ENCODE data around the gene EGFR. TPM values are rescaled to one million over a fixed set of nuclear protein-coding genes. Genes with fewer than 3 reads are reported as not detected.

EGFR gene
- total RNA-seq, 4 donors from 2014 or later, result 79.3 to 125 (median 110) TPM

DNA sequence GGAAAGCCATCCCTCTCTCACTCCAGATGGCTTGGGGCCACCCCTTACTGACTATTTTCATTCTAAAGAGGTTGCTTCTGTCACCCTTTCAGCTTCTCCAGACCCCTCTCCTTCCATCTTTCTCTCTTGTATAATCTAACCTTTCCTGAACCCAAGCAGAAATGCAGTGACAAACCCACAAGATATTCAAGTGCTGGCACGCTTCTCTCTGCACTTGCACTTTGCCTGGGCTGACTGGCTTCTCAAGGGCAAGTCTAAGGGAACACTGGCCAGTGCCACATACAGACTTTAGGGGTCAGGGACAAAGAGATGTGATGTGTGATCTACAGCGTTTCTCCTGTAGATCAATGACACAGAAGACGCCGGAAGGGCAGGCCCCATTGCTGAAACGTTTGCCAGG is 195.9 kb downstream of the EGFR start:
- H3K27ac ChIP-seq (replicated peaks in 1 of 4), result no peak overlapping the region
- no peak overlapping the region for H3K4me3 ChIP-seq
- intact Hi-C loops (cut with DNase I), result no loop called here
- H3K4me1 ChIP-seq, result peaks cover 0 to 36% (median 31%) of the 10 kb centered on the region in 4 donors
- DNase-seq (ENCODE audit: extremely low spot score), result peak; percentile 86
- no peaks in the 10 kb centered on the region for H3K9me3 ChIP-seq
- no peaks in the 10 kb centered on the region for H3K36me3 ChIP-seq
- WGBS, result 75% methylated on average over 5 of the region's 5 CpGs
- H3K27me3 ChIP-seq, result peaks cover 0 to 3% (median 0%) of the 10 kb centered on the region in 4 donors
- no peak for TF ChIP-seq POLR2A (IDR thresholded peaks at IDR 0.05; ENCODE audit: low read depth)
- no peak for TF ChIP-seq EP300 (IDR thresholded peaks at IDR 0.05)
- no peak for TF ChIP-seq POLR2AphosphoS5 (IDR thresholded peaks at IDR 0.05)
- TF ChIP-seq, protein P1, sequence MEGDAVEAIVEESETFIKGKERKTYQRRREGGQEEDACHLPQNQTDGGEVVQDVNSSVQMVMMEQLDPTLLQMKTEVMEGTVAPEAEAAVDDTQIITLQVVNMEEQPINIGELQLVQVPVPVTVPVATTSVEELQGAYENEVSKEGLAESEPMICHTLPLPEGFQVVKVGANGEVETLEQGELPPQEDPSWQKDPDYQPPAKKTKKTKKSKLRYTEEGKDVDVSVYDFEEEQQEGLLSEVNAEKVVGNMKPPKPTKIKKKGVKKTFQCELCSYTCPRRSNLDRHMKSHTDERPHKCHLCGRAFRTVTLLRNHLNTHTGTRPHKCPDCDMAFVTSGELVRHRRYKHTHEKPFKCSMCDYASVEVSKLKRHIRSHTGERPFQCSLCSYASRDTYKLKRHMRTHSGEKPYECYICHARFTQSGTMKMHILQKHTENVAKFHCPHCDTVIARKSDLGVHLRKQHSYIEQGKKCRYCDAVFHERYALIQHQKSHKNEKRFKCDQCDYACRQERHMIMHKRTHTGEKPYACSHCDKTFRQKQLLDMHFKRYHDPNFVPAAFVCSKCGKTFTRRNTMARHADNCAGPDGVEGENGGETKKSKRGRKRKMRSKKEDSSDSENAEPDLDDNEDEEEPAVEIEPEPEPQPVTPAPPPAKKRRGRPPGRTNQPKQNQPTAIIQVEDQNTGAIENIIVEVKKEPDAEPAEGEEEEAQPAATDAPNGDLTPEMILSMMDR (IDR thresholded peaks at IDR 0.05), result no peak

DNA sequence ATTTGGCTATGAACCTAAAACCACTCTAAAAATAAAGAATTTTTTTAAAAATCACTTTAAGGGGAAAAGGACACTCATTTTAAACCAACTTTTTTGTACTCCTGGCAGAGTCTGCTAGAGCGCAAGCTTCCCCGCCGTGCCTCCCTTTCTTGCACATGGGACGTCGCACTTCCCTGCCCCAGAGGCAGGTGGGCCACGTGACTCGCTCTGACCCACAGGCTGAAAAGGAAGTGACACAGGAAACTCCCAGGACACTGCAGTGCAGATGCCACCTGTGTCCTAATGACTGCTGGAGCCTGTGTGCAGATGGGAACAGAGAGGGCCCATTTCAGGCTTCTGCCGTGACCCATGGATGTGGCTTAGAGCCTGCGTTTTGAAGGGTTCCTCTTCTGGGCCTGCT is 204.2 kb downstream of the EGFR start:
- WGBS, result 83% methylated on average over 8 of the region's 9 CpGs
- peaks cover 0 to 5% (median 0%) of the 10 kb centered on the region in 4 donors for H3K9me3 ChIP-seq
- H3K27ac ChIP-seq (replicated peaks in 1 of 4), result no peak overlapping the region
- H3K27me3 ChIP-seq, result no peaks in the 10 kb centered on the region
- DNase-seq (ENCODE audit: extremely low spot score), result no peak
- intact Hi-C loops (cut with DNase I), result no loop called here
- H3K4me1 ChIP-seq, result no peaks in the 10 kb centered on the region
- no peaks in the 10 kb centered on the region for H3K36me3 ChIP-seq
- TF ChIP-seq, protein P1 (IDR thresholded peaks at IDR 0.05), result no peak
- TF ChIP-seq POLR2AphosphoS5 (IDR thresholded peaks at IDR 0.05) (no peak), EP300 (IDR thresholded peaks at IDR 0.05) (no peak), POLR2A (IDR thresholded peaks at IDR 0.05; ENCODE audit: low read depth) (no peak)
- H3K4me3 ChIP-seq, result no peak overlapping the region

DNA sequence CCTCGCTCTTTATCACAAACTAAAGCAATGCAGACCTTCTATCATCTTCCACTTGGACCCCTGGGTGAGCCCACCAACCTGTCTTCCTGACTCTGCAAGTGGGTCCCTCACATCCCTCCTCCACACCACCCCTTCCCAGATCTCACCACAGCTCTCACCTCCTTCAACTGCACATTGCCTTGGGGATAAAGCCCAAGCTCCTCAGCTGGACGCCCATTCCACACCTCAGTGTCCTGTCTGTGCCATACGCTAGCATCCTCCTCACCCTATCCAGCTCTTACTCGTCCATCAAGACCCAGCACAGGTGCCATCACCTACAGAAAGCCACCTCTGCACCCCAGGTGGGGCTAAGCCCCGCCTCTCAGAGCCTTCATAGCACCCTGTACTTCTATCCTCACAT is 205.3 kb downstream of the EGFR start:
- Histone ChIP-seq H3K36me3 (no peaks in the 10 kb centered on the region), H3K9me3 (peaks cover 0 to 5% (median 2%) of the 10 kb centered on the region in 4 donors), H3K4me1 (no peaks in the 10 kb centered on the region), H3K27me3 (no peaks in the 10 kb centered on the region), H3K4me3 (no peak overlapping the region), H3K27ac (replicated peaks in 1 of 4) (no peak overlapping the region)
- no peak for DNase-seq (ENCODE audit: extremely low spot score)
- intact Hi-C loops (cut with DNase I), result no loop called here
- TF ChIP-seq, protein P1 (IDR thresholded peaks at IDR 0.05), result no peak
- TF ChIP-seq POLR2AphosphoS5 (IDR thresholded peaks at IDR 0.05) (no peak), POLR2A (IDR thresholded peaks at IDR 0.05; ENCODE audit: low read depth) (no peak)
- 92% methylated on average over 5 of the region's 5 CpGs for WGBS

DNA sequence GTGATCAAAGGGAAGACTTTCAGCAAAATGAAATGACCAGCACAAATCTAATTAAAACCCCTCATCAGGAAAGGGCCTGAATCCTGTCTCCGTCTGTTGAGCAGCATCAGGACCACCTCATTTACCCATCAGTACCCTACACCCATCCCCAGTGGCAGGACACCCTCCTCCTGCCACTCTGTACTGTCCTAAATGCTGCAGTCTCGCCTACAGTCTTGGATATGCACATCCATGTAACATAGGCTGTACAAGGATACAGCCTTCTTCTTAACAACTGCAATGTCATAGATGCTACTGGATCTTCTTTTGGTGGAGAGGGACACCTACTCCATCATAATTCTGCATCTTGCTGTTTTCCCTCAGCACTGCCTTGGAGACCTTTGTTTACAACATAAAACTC is 206.0 kb downstream of the EGFR start:
- Histone ChIP-seq H3K9me3 (peaks cover 0 to 5% (median 2%) of the 10 kb centered on the region in 4 donors), H3K27me3 (no peaks in the 10 kb centered on the region), H3K27ac (replicated peaks in 1 of 4) (no peak overlapping the region), H3K4me1 (no peaks in the 10 kb centered on the region), H3K36me3 (no peaks in the 10 kb centered on the region), H3K4me3 (no peak overlapping the region)
- intact Hi-C loops (cut with DNase I), result no loop called here
- DNase-seq (ENCODE audit: extremely low spot score), result no peak
- TF ChIP-seq POLR2AphosphoS5 (IDR thresholded peaks at IDR 0.05) (no peak), POLR2A (IDR thresholded peaks at IDR 0.05; ENCODE audit: low read depth) (no peak), EP300 (IDR thresholded peaks at IDR 0.05) (no peak)
- TF ChIP-seq, protein P1 (IDR thresholded peaks at IDR 0.05), result no peak
- 96% methylated on average over 2 of the region's 2 CpGs for WGBS

DNA sequence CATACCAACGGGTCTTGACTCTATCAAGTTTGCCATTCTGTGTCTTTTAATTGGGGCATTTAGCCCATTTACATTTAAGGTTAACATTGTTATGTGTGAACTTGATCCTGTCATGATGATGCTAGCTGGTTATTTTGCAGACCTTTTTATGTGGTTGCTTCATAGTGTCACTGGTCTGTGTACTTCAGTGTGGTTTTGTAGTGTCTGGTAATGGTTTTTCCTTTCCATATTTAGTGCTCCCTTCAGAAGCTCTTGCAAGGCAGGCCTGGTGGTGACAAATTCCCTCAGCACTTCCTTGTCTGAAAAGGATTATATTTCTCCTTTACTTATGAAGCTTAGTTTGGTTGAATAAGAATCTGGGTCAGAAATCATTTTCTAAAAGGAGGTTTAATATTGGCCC is 211.2 kb downstream of the EGFR start:
- WGBS, result 85% methylated on average over 1 of the region's 1 CpG
- Histone ChIP-seq H3K27me3 (no peaks in the 10 kb centered on the region), H3K4me1 (no peaks in the 10 kb centered on the region), H3K36me3 (no peaks in the 10 kb centered on the region), H3K27ac (replicated peaks in 1 of 4) (no peak overlapping the region), H3K9me3 (peaks cover 0 to 5% (median 2%) of the 10 kb centered on the region in 4 donors), H3K4me3 (no peak overlapping the region)
- DNase-seq (ENCODE audit: extremely low spot score), result no peak
- TF ChIP-seq, protein P1 (IDR thresholded peaks at IDR 0.05), result no peak
- TF ChIP-seq POLR2A (IDR thresholded peaks at IDR 0.05; ENCODE audit: low read depth), result no peak
- TF ChIP-seq EP300 (IDR thresholded peaks at IDR 0.05), result no peak
- no peak for TF ChIP-seq POLR2AphosphoS5 (IDR thresholded peaks at IDR 0.05)
- intact Hi-C loops (cut with DNase I), result no loop called here

Data from esophagus muscularis mucosa (tissue), 4 donors.